CD4-positive, alpha-beta T cell treated with Interleukin-15 for 4 hours (primary cell): ENCODE results near the gene GAGE2A.
"Not testable (repeated sequence)": the region's sequence is repeated elsewhere in the genome, so short reads cannot be mapped to it uniquely, and the experiment has no call there.

Experiments
- DNase-seq: peaks from one replicate; pipeline ENCODE4 v3.0.0-alpha.2; 2020; ENCODE audit warnings: low spot score

The GAGE2A gene, protein sequence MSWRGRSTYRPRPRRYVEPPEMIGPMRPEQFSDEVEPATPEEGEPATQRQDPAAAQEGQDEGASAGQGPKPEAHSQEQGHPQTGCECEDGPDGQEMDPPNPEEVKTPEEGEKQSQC

DNA sequence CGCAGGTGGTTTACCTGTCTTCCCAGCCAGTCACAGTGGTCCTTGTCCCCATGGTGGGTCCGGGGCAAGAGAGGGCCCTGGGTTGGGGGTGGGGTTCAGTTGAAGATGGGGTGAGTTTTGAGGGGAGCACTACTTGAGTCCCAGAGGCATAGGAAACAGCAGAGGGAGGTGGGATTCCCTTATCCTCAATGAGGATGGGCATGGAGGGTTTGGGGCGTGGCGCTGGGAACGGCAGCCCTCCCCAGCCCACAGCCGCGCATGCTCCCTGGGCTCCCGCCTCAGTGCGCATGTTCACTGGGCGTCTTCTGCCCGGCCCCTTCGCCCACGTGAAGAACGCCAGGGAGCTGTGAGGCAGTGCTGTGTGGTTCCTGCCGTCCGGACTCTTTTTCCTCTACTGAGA, at the start of gene GAGE2A:
GAGE2A (plus strand) TSS at position 301 of the 400 bp plus-strand sequence. CDS start 1,155 bp downstream, outside the sequence.
- DNase-seq, result not testable (repeated sequence)

DNA sequence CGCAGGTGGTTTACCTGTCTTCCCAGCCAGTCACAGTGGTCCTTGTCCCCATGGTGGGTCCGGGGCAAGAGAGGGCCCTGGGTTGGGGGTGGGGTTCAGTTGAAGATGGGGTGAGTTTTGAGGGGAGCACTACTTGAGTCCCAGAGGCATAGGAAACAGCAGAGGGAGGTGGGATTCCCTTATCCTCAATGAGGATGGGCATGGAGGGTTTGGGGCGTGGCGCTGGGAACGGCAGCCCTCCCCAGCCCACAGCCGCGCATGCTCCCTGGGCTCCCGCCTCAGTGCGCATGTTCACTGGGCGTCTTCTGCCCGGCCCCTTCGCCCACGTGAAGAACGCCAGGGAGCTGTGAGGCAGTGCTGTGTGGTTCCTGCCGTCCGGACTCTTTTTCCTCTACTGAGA, 47.9 kb upstream of the GAGE2A start, which contains the start of gene GAGE12D:
GAGE12D (plus strand) TSS at position 301 of the 400 bp plus-strand sequence. CDS start 1,155 bp downstream, outside the sequence.
- DNase-seq, result not testable (repeated sequence)

DNA sequence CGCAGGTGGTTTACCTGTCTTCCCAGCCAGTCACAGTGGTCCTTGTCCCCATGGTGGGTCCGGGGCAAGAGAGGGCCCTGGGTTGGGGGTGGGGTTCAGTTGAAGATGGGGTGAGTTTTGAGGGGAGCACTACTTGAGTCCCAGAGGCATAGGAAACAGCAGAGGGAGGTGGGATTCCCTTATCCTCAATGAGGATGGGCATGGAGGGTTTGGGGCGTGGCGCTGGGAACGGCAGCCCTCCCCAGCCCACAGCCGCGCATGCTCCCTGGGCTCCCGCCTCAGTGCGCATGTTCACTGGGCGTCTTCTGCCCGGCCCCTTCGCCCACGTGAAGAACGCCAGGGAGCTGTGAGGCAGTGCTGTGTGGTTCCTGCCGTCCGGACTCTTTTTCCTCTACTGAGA, 38.3 kb upstream of the GAGE2A start, which contains the start of gene GAGE12E:
GAGE12E (plus strand) TSS at position 301 of the 400 bp plus-strand sequence. CDS start 1,155 bp downstream, outside the sequence.
- DNase-seq, result not testable (repeated sequence)

DNA sequence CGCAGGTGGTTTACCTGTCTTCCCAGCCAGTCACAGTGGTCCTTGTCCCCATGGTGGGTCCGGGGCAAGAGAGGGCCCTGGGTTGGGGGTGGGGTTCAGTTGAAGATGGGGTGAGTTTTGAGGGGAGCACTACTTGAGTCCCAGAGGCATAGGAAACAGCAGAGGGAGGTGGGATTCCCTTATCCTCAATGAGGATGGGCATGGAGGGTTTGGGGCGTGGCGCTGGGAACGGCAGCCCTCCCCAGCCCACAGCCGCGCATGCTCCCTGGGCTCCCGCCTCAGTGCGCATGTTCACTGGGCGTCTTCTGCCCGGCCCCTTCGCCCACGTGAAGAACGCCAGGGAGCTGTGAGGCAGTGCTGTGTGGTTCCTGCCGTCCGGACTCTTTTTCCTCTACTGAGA, 28.8 kb upstream of the GAGE2A start, which contains the start of gene GAGE12F:
GAGE12F (plus strand) TSS at position 301 of the 400 bp plus-strand sequence. CDS start 1,155 bp downstream, outside the sequence.
- not testable (repeated sequence) for DNase-seq

DNA sequence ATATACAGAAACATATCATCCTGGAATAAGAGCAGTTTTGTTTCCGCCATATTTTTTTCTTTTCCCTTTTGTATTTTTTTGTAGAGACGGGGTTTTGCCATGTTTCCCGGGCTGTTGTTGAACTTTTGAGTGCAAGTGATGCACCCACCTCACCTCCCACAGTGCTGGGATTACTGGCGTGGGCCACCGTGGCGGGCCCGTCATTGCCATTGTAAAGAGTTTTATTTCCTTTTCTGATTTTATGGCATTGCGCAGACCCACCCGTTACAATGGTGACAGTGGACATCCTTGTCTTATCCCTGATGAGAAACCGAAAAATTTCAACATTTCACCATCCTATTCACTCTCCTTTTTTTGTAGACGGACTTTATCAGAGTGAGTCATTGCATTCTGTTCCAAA, 20.6 kb upstream of the GAGE2A start:
- not testable (repeated sequence) for DNase-seq

DNA sequence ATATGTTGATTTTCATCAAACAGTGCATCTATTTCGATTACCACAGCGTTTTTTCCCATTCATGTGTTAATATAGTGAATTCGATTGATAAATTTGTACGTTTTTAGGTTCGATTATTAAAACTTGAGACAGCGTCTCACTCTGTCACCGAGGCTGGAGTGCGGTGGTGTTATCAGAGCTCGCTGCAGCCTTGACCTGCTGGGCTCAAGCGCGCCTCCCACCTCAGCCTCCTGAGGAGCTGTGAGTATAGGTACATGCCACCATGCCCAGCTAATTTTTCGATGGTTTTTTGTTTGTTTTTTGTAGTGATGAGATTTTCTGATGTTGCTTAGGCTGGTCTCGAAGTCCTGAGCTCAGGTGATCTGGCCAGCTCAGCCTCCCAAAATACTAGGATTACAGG, 20.1 kb upstream of the GAGE2A start:
- not testable (repeated sequence) for DNase-seq

DNA sequence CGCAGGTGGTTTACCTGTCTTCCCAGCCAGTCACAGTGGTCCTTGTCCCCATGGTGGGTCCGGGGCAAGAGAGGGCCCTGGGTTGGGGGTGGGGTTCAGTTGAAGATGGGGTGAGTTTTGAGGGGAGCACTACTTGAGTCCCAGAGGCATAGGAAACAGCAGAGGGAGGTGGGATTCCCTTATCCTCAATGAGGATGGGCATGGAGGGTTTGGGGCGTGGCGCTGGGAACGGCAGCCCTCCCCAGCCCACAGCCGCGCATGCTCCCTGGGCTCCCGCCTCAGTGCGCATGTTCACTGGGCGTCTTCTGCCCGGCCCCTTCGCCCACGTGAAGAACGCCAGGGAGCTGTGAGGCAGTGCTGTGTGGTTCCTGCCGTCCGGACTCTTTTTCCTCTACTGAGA, 19.2 kb upstream of the GAGE2A start, which contains the start of gene GAGE12G:
GAGE12G (plus strand) TSS at position 301 of the 400 bp plus-strand sequence. CDS start 1,155 bp downstream, outside the sequence.
- DNase-seq, result not testable (repeated sequence)

DNA sequence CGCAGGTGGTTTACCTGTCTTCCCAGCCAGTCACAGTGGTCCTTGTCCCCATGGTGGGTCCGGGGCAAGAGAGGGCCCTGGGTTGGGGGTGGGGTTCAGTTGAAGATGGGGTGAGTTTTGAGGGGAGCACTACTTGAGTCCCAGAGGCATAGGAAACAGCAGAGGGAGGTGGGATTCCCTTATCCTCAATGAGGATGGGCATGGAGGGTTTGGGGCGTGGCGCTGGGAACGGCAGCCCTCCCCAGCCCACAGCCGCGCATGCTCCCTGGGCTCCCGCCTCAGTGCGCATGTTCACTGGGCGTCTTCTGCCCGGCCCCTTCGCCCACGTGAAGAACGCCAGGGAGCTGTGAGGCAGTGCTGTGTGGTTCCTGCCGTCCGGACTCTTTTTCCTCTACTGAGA, 9.6 kb upstream of the GAGE2A start, which contains the start of gene GAGE12H:
GAGE12H (plus strand) TSS at position 301 of the 400 bp plus-strand sequence. CDS start 1,155 bp downstream, outside the sequence.
- DNase-seq, result not testable (repeated sequence)

DNA sequence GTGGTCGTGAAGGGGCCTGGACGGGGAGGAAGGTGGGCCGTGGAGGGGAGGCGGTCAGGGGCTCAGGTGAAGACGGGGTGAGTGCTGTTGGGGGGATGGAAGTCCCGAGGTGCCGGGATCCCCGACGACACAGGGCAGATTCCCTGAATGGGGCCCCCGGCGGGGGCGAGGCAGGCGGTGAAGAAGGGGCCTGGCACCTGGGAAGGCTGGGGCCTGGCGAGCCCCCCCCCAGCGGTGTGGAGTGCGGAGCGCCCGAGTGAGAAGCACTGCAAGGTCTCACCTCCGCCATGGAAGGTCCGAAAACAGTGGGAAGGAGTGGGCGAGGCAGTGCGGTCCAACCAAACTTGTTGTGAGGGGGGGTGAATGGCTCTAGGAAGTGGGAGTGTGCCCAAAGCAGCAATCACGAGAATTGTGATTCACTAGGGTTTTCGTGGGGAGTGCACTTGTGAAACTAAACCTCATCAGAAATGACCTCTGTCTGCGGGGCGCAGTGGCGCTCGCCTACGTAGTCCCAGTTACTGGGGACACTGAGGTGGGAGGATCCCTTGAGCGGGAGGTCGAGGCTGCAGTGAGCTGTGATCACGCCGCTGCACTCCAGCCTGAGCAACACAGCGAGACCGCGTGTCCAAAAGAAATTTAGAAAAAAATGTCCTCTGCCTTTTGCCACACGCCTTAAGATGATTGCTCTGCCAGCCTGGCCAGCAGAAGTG, 628 bp downstream of the GAGE2A start:
- DNase-seq, result not testable (repeated sequence)

DNA sequence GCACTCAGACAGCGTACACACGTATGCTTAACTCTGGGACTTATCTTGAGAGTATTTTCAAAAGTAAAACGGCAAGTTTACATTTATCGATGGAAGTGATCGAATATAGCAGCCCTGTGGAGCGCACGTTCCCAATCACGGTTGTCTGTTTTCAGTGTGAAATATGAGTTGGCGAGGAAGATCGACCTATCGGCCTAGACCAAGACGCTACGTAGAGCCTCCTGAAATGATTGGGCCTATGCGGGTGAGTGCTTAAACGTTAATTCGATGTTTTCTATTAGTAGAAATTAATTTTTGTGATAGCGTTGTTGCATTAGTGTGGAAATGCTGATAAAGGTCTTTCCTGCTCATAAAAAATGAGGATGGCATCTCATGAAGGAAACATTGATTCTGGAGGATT, 1.2 kb downstream of the GAGE2A start:
- DNase-seq, result not testable (repeated sequence)

DNA sequence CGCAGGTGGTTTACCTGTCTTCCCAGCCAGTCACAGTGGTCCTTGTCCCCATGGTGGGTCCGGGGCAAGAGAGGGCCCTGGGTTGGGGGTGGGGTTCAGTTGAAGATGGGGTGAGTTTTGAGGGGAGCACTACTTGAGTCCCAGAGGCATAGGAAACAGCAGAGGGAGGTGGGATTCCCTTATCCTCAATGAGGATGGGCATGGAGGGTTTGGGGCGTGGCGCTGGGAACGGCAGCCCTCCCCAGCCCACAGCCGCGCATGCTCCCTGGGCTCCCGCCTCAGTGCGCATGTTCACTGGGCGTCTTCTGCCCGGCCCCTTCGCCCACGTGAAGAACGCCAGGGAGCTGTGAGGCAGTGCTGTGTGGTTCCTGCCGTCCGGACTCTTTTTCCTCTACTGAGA, 9.4 kb downstream of the GAGE2A start, which contains the start of gene GAGE1:
GAGE1 (plus strand) TSS at position 301 of the 400 bp plus-strand sequence. CDS start 1,155 bp downstream, outside the sequence.
- not testable (repeated sequence) for DNase-seq

DNA sequence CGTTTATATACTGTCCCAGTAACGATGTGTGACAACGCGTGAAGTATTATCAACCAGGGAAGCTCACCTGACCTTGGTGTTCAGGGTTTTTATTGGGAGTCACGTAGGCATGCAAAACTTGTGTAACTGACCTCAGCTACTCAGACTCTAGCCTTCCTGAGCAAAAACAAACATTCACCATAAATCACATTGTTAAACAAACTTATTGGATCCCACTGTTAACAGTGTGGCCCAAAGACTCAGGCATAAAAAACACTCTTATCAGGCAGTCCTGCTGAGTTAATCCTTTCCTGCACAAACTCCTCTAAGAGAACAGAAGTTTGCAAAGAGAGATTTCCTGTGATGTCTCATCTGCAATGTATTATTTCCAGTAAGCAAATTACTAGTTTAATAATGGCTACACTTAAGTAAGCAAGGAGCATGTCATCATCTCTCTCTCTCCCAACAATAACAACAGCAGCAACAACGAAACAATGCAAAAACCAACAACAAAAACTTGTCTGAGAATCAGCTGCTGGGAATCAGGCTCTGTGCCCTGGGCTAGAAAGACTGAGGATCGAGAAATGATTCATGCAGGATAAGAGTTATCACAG, 21.5 kb downstream of the GAGE2A start:
- DNase-seq, result no peak

DNA sequence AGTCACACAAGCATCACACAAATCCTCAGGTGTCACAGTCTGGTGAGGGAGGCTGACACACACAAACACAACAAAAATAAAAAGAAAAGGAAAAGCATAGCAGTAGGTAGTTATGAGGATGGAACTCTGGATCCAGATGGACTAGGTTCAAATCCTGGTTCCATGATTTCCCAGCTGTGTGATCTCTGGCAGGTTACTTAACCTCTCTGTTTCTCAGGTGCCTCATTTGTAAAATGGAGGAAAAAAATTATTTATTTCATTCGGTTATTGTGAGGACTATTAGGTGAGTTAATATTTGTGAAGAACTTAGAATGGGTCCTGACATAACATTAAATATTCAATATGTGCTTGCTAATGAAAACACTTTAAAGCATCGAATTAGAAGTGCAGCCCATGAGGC, 29.3 kb downstream of the GAGE2A start:
- DNase-seq, result no peak

DNA sequence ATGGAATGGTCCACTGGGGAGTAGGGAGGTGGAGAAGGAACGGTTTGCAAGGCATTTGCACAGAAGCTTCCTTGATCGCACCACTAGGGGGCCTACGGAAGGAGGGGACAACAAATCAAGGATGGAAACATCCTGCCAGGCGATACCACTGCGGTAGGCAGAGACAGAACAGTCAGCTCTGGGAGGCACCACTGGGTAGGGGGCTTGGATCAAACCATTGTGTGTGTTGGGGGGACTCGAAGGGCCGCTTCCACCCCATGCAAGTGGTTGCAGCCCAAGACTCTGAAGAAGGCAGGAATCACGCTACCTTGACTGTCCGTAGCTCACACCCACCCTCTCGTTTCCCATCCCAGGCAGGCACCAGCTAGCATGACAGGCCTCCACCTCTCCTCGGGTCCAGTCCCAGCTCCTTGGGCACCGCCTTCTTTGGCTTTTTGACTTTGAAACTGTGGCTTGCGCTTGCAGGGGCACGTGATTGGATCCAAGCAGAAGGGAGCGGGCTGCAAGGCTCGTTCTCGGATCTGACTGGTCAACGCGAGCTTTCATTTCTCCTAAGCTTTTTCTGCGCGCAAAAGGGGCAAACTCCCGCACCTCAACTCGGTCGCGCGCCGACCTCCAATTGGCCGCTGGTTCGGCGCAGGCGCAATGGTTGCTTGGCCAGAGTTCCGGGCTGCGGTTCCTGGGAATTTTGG, 37.9 kb downstream of the GAGE2A start:
- peak; percentile 1 for DNase-seq

DNA sequence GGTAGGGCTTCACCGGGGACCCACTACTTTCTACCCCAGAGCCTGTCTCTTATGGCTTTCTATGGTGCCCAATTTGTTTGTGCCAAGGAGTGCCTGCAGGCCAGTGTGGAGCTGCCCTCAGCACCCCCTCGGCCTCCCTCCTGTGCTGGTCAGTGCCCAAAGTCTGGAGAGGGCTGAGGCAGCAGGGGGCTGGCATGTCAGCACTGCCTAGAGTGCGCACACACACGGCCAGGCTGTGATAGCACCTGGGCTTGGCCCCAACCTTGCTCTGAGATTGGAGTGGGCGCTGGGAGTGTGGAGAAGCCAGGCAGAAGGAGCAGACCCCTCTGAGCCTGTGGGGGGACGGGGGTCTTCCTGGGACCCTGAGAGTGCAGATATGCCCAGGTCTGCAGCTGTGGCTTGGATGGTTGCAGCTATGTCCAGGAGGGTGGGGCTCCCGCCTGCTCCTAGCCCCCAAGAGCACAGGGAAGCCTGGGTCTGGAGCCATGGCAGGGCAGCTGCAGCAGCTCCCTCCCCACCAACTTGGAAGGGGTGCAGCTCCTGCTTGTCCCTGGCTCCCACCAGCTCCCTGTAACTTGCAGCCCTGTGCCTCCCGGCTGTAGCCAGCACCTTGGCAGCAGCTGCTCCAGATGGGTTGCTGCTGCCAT, 55.8 kb downstream of the GAGE2A start:
- no peak for DNase-seq
